Cerebellar cortex (tissue), 1 donor: ENCODE data around the gene C9orf72.
"Not testable (repeated sequence)": the region's sequence is repeated elsewhere in the genome, so short reads cannot be mapped to it uniquely, and the experiment has no call there.

Source experiments
- DNase-seq: peaks from one replicate; pipeline ENCODE4 v3.0.0-alpha.2; 2015; ENCODE audit warnings: low spot score

C9orf72 gene

DNA sequence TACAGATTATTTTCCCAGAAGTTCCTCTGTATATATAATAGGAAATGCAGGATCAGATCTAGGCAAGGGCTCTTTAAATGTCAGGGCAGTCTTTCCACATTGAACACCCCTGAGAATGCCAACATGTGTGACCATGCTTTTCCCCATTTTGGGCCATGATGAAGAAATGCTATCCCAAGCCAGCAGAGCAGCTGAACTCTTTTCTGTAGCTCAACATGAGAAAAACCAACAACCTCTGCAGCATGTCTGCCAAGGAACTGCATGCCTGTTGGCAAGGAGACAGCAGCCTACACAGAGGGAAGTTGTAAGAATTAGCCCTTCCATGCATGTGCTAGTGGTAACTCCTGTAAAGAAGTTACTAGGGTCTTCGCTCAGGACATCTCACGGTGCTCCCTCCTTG, 58.7 kb downstream of the C9orf72 start:
- DNase-seq, result peak; percentile 15

DNA sequence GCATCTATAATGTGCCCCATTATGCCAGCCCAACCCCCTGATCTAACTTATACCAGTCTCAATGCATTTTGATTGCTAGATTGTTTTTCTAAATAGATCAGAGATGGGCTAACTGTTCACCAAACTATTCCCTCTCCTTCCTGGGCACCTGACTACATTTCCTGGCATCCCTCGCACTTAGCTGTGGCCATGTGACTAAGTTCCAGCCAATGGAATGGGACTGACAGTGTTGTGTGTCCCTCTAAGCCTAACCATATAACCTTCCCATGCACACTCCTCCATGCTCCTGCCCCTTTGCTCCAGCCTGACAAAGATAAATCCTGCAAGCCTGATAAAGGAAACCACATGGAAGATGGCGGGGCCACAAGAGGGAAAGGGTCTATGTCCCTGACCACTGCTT, 61.5 kb downstream of the C9orf72 start:
- no peak for DNase-seq

- DNase-seq, result no peak
These were observed 62.5 kb downstream of the C9orf72 start for GRCh38 chr9:27510780-27511179.

GRCh38 chr9:27506981-27507380, 66.3 kb downstream of the C9orf72 start:
- no peak for DNase-seq

DNA sequence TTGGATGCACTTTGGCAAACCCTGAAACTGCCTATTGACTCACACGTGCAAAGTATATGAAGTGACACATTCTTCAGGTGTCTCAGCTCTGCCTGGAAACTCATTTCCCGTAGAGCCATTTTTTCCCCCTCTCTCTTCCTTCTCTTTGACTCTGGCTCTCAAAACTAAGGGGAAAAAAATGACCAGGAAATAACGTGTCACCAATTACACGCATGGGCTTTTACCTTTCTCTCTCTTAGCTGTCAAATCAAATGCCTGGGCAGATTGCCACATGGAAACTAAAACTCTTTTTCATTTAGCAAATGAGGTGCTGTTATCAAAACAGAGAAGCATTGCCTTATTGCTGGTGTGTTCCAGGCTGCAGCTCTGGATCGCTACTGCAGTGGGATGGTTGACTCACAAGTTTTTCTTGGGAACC, 67.5 kb downstream of the C9orf72 start:
- no peak for DNase-seq

GRCh38 chr9:27504259-27504658, 69.0 kb downstream of the C9orf72 start:
- DNase-seq, result no peak

DNA sequence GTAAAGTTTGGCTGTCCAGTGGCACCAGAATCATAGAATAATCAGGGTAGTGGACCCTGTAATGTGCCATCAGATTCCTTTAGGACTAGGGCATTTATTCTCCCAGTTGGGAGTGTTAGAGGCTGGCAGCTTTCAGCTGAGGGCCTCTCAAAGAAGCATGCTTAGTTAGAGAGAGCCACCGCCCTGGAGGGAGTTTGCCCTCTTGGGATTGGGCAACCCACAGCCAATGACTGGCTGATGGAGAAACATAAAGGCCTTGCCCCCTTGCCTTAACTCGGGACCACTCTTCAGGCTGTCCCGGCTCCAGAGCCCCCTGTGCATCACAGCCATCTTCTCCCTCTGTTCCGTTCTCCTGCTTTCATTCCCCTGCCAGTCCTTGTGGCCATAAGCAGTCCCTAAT, 69.7 kb downstream of the C9orf72 start:
- DNase-seq, result no peak

DNA sequence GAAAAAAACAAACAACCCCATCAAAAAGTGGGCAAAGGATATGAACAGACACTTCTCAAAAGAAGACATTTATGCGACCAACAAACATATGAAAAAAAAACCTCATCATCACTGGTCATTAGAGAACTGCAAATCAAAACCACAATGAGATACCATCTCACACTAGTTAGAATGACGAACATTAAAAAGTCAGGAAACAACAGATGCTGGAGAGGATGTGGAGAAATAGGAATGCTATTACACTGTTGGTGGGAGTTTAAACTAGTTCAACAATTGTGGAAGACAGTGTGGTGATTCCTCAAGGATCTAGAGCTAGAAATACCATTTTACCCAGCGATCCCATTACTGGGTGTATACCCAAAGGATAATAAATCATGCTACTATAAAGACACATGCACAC, 72.4 kb downstream of the C9orf72 start:
- not testable (repeated sequence) for DNase-seq

DNA sequence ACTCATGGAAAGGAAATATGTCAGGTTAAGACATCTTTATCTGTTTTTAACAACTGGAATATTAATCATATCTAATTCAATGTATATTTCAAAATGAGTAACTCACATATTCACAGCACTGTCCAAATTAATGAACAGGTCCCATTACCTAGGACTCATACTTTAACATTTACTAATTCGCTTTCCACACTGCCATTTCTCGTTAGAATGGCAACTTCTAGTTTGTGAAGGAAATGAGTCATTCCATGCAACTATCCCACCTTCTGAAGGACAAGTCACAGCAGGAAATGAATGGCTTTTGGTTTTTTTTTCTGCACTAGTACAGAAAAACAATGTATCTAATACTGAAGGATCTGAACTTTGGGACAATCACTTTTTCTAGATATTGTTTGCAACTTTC, 73.8 kb downstream of the C9orf72 start:
- DNase-seq, result no peak

GRCh38 chr9:27497883-27498417, 75.3 kb downstream of the C9orf72 start:
- DNase-seq, result no peak
